Upper lobe of left lung (tissue), 6 donors: ENCODE results near the gene CUX1. TPM values are rescaled to one million over a fixed set of nuclear protein-coding genes. Genes with fewer than 3 reads are reported as not detected.

Experiments used
- ATAC-seq, 2 donors: fragments of 200-7000 bp; cut with Tn5 transposase; one replicate each; pipeline ENCODE4 v1.9.1; 2022; ENCODE audit warnings: mild to moderate bottlenecking in 2 of 2, moderate library complexity in 2 of 2; ENCODE audit not compliant: low FRiP score in 2 of 2
- DNase-seq, 2 donors: peaks; one replicate each; pipeline ENCODE4 v3.0.0-alpha.2; 2019 to 2020
- H3K27ac ChIP-seq, 4 donors: fragments of 200-600 bp; sonication (generic); one replicate each; pipeline ENCODE4 v1.5.1; 2016 to 2019
- H3K27me3 ChIP-seq, 4 donors: fragments of 200-600 bp; sonication (generic); one replicate each; pipeline ENCODE4 v1.5.1; 2017 to 2019
- H3K36me3 ChIP-seq, 4 donors: fragments of 200-600 bp; sonication (generic); one replicate each; pipeline ENCODE4 v1.5.1; 2016 to 2019
- H3K4me1 ChIP-seq, 4 donors: fragments of 200-600 bp; sonication (generic); one replicate each; pipeline ENCODE4 v1.5.1; 2018 to 2019
- H3K4me3 ChIP-seq, 4 donors: fragments of 200-600 bp; sonication (generic); one replicate each; pipeline ENCODE4 v1.5.1; 2017 to 2019; ENCODE audit warnings: mild to moderate bottlenecking in 2 of 4, moderate library complexity in 1 of 4
- H3K9me3 ChIP-seq, 4 donors: fragments of 200-600 bp; sonication (generic); one replicate each; pipeline ENCODE4 v1.5.1; 2018 to 2019
- CTCF ChIP-seq, 6 experiments: fragments of 450-650 bp in 4 of 6; fragments of 200-600 bp in 2 of 6; sonication (generic) in 2 of 6; IDR thresholded peaks; one replicate each; pipeline ENCODE4 v1.5.1; 2016 to 2019; ENCODE audit warnings: antibody characterized with exemption in 6 of 6
- EP300 ChIP-seq, 4 donors: sonication (generic); formaldehyde crosslinking; IDR thresholded peaks; one replicate each; pipeline ENCODE4 v1.5.1; 2017; ENCODE audit warnings: antibody characterized with exemption in 4 of 4, control low read depth in 2 of 4
- POLR2A ChIP-seq, 4 donors: fragments of 450-650 bp; IDR thresholded peaks; one replicate each; pipeline ENCODE4 v1.5.1; 2016 to 2017; ENCODE audit warnings: antibody characterized with exemption in 4 of 4, mild to moderate bottlenecking in 2 of 4
- POLR2AphosphoS5 ChIP-seq, 2 donors: sonication (generic); formaldehyde crosslinking; IDR thresholded peaks; one replicate each; pipeline ENCODE4 v1.5.1; 2017; ENCODE audit warnings: antibody characterized with exemption in 2 of 2
- WGBS, 2 donors: methylation state at CpG; one replicate each; pipeline ENCODE4 v1.1.5; 2017 to 2018; 5-methylcytosine and 5-hydroxymethylcytosine counted together
- total RNA-seq, 6 donors: library from RNA; depleted of rRNA in 4 of 6; stranded (reverse); fragments of >200 nt in 4 of 6; gene quantifications; one replicate each; pipeline versions ENCODE4 v1.1.0 to v1.2.1, GENCODE V29; 2016 to 2021
- donor health status: DM: no; HTN: no; CAD: no; lungs with moderate emphysema.
- donor health status: DM: no; HTN: yes; CAD: no; lungs with severe emphysema.

The CUX1 gene
- total RNA-seq, 6 donors from 2014 or later = 106 to 188 (median 115) TPM

GRCh38 chr7:101862280-101863220, 45.1 kb downstream of the CUX1 start:
- Histone ChIP-seq H3K4me3 (no peak overlapping the region), H3K9me3 (no peaks in the 10 kb centered on the region), H3K36me3 (no peaks in the 10 kb centered on the region), H3K27ac (no peak overlapping the region), H3K4me1 (peaks cover 23 to 31% (median 27%) of the 10 kb centered on the region in 4 donors), H3K27me3 (no peaks in the 10 kb centered on the region)
- WGBS, 2 donors = 84% methylated on average over 17 to 18 of the region's 18 CpGs
- ATAC-seq (no peak), DNase-seq (no peak)
- TF ChIP-seq POLR2AphosphoS5 (IDR thresholded peaks at IDR 0.05) (no peak), EP300 (IDR thresholded peaks at IDR 0.05) (no peak), POLR2A (IDR thresholded peaks at IDR 0.05) (no peak), CTCF (IDR thresholded peaks at IDR 0.05) (no peak)

DNA sequence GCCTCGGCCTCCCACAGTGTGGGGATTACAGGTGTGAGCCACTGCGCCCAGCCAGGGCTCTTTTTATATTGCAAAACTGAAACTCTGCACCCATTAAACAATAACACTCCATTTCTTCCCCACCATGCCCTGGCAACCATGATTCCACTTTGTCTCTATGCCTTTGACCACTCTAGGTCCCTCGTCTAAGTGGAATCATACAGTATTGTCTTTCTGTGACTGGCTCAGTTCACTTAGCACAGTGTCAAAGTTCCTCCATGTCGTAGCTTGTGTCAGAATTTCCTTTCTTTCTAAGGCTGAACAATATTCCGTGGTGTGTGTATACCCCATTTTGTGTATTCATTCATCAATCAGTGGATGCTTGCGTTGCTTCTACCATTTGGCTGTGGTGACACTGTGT, 46.2 kb downstream of the CUX1 start:
- Histone ChIP-seq H3K27ac (no peak overlapping the region), H3K4me1 (peaks cover 16 to 28% (median 20%) of the 10 kb centered on the region in 4 donors), H3K27me3 (no peaks in the 10 kb centered on the region), H3K36me3 (no peaks in the 10 kb centered on the region), H3K9me3 (no peaks in the 10 kb centered on the region), H3K4me3 (no peak overlapping the region)
- WGBS, 2 donors = 97 to 98% methylated on average over 6 of the region's 6 CpGs
- no peak for DNase-seq
- TF ChIP-seq CTCF (IDR thresholded peaks at IDR 0.05) = no peak
- TF ChIP-seq POLR2A (IDR thresholded peaks at IDR 0.05) = no peak
- no peak for TF ChIP-seq EP300 (IDR thresholded peaks at IDR 0.05)
- no peak for TF ChIP-seq POLR2AphosphoS5 (IDR thresholded peaks at IDR 0.05)
- ATAC-seq = no peak

- Histone ChIP-seq H3K36me3 (no peaks in the 10 kb centered on the region), H3K4me1 (peaks cover 12 to 27% (median 22%) of the 10 kb centered on the region in 4 donors), H3K4me3 (no peak overlapping the region), H3K9me3 (no peaks in the 10 kb centered on the region), H3K27me3 (no peaks in the 10 kb centered on the region), H3K27ac (no peak overlapping the region)
- DNase-seq = no peak
- 99 to 100% methylated on average over 4 of the region's 4 CpGs for WGBS, 2 donors
- TF ChIP-seq POLR2A (IDR thresholded peaks at IDR 0.05) = no peak
- TF ChIP-seq POLR2AphosphoS5 (IDR thresholded peaks at IDR 0.05) = no peak
- TF ChIP-seq EP300 (IDR thresholded peaks at IDR 0.05) = no peak
- no peak for TF ChIP-seq CTCF (IDR thresholded peaks at IDR 0.05)
- ATAC-seq = no peak
These were observed 46.6 kb downstream of the CUX1 start for GRCh38 chr7:101864039-101864438.

GRCh38 chr7:101865031-101865430, 47.6 kb downstream of the CUX1 start:
- no peak overlapping the region for H3K4me3 ChIP-seq
- ATAC-seq (no peak), DNase-seq (no peak)
- no peak overlapping the region for H3K27ac ChIP-seq
- TF ChIP-seq POLR2AphosphoS5 (IDR thresholded peaks at IDR 0.05) (no peak), CTCF (IDR thresholded peaks at IDR 0.05) (no peak), POLR2A (IDR thresholded peaks at IDR 0.05) (no peak), EP300 (IDR thresholded peaks at IDR 0.05) (no peak)
- no peaks in the 10 kb centered on the region for H3K9me3 ChIP-seq
- H3K36me3 ChIP-seq = no peaks in the 10 kb centered on the region
- peaks cover 4 to 29% (median 23%) of the 10 kb centered on the region in 4 donors for H3K4me1 ChIP-seq
- WGBS, 2 donors = 84 to 86% methylated on average over 7 of the region's 7 CpGs
- H3K27me3 ChIP-seq = no peaks in the 10 kb centered on the region
